ENCODE results near the gene TRIM41.
"Not testable (repeated sequence)": the region's sequence is repeated elsewhere in the genome, so short reads cannot be mapped to it uniquely, and the experiment has no call there.

Gene TRIM41

GRCh38 chr5:181248277-181248676, 25.2 kb downstream of the TRIM41 start:
- no peak for DNase-seq (ENCODE audit: low read depth in 1 of 2, low spot score in 1 of 2)

DNA sequence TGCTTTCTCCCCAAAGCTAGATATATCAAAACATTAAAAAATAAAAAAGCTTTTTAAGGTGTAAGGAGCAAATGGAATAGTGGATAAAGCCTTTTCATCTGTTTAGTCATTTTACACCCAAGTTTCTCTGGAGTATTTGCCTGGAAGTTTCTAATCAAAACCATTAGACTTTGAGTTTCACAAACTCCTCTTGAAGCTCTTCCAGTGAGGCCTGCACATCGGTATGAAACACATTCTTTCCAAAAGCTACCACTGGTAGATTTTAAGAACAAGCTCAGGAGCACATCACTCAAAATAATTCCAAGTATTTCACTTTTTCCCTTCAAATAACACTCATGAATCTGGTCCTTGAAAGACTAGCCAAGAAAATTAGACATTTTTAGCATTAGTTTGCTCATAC, 32.2 kb downstream of the TRIM41 start:
- DNase-seq (ENCODE audit: low read depth in 1 of 2, low spot score in 1 of 2) = no peak

- DNase-seq (ENCODE audit: low read depth in 1 of 2, low spot score in 1 of 2) = no peak
Observed at GRCh38 chr5:181255836-181256578, 32.9 kb downstream of the TRIM41 start.

DNA sequence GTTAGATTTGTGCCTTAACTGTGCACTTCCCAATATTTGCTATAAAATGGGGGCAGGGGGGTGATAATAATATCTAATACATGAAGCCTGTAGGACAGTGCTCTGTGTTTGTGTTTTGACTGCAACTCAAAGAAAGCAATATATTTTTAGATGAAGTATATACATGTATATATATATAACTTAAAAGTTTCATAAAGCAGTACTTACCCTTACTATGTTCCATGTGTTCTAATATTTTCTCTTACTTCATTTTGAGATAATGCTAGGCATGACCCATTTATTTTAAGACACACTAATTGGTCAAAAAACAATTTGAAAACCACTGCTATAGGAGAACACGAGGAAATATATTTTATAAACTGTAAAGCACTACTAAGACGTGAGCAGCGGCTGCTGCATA, 35.5 kb downstream of the TRIM41 start:
- DNase-seq (ENCODE audit: low read depth in 1 of 2, low spot score in 1 of 2) = no peak

DNA sequence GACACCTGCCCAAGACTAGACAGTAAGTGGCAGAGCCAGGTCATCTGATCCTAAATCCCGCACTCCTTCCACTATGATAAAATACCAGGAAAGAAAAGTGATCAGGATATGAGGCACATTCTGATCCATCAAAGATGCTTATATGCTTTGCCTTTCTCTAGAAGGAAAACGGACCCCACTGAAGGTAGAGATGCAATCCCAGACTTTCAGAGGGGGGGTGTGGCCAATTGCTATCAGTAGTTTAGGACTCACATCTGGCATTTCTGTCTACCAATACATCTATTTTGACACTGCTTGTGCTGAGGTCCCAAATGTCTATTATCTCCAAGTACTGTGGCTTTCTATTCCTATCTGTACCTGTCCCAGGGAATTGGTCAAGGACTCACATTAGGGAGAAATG, 36.2 kb downstream of the TRIM41 start:
- DNase-seq (ENCODE audit: low read depth in 1 of 2, low spot score in 1 of 2) = no peak

DNA sequence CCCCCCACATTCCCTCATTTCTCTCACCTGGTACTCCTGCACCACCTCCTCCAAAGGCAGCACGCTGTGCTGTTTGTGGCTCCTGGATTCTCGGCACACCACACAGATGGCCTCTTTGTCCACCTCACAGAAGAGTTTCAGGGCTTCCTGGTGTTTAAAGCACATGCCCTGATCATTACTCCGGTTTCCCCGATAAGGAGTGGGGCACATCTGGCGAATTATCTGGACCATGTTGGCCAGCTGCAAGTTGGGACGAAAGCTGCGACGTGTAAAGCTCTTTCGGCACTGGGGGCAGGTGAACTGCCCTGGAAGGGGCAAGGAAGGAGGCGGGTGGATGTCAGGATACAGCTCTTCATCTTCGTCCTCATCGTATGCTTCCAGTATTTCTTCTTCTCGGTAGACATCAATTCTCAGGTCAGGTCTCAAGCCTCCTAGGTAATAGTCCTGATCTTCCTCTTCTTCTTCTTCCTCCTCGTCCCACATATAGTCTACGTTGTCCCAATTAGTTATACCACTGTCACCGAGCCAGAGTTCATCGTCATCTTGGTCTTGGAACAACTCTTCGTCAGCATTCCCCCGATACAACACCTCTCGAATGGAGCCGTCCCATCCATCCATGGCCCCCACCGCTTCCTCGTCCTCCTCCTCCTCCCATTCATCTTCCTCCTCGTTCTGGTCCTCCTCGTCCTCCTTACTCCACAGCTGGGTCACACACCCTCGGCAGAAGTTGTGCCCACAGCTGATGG, 37.1 kb downstream of the TRIM41 start:
- no peak for DNase-seq (ENCODE audit: low read depth in 1 of 2, low spot score in 1 of 2)

DNA sequence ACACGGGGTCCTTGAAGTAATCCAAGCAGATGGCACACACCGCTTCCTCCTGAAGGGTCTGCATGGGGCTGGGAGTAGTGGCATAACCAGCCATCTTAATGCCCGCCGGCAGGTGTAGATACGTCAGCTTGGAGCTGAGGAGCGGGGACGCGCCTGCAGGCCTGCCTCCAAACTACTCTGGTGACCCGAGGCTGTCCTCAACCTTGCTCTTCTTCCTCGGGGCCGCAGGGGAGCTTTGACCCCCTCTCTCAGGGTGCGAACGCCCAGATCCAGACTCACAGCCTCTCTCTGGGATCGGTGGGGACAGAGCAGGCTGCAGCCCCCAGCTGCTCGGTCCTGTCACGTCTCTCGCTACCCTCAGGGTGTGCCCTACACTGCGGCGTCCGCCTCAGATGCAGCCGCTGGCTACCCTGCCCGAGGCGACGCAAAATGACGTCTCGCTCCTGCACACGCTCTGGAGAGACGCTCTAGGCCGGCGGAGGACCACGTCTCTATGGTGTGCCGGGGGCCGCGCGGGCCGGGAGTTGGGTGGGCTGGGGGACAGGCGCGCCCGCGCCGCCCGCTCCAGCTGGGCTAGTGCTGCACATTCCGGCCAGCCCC, 37.7 kb downstream of the TRIM41 start, which contains the start of gene TRIM52:
TRIM52 (minus strand) TSS at position 424 of the 600 bp plus-strand sequence; CDS start at position 94, 330 bp downstream.
- peak; percentile 77 to 83 for DNase-seq (ENCODE audit: low read depth in 1 of 2, low spot score in 1 of 2)

- DNase-seq (ENCODE audit: low read depth in 1 of 2, low spot score in 1 of 2) = peak; percentile 60 to 63
Observed at GRCh38 chr5:181261320-181262049, 38.4 kb downstream of the TRIM41 start.

DNA sequence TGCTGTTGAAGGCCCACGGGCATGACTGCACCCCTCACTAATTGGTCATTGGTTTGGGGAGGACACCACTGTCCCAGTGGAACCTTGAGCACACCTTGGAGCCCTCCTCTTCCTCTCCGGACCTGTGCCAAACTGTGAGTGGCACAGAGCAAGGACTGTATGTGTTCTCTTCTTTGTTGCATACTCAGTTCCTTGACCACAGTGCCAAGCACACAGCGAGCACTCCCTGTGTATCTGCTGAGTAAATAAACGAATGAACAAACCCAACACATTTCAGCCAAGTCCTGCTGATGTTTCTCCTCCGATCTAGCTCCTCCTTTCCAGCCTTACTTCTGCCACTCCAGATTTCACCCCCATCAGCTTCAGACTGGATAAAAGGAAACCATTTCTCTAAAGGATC, 40.6 kb downstream of the TRIM41 start:
- no peak for DNase-seq (ENCODE audit: low read depth in 1 of 2, low spot score in 1 of 2)

DNA sequence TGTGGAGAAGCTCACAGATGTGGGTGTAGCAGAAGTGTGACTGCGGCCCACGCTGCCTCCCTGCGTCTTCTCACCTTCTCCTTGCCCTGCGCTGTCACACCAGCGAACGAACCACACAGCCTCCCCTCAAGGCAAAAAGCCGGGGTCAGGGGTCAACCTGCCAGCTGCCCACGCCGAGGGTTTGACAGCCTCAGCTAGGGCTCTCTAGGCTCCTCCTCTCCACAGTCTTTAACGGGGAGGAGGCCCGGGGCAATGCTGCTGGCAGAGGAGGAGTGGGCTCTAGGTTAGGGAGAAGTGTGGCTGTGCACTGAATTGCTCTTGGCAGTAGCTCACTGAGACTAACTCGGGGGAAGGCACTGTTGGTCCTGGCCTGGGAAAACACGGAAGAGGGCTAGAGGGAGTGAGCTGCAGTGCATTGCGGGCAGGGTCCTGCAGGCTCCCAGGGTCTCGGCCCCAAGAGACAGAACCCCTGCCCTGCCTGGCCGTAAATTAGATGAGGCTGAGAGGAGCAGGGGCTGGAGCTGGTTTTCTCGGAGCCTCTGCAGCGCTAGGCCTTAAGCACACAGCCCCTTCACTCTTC, 42.1 kb downstream of the TRIM41 start:
- no peak for DNase-seq (ENCODE audit: low read depth in 1 of 2, low spot score in 1 of 2)

- DNase-seq (ENCODE audit: low read depth in 1 of 2, low spot score in 1 of 2) = not testable (repeated sequence)
Observed at GRCh38 chr5:181267291-181267904, 44.3 kb downstream of the TRIM41 start.

- not testable (repeated sequence) for DNase-seq (ENCODE audit: low read depth in 1 of 2, low spot score in 1 of 2)
Observed at GRCh38 chr5:181267907-181268306, 44.8 kb downstream of the TRIM41 start.

- no peak for DNase-seq (ENCODE audit: low read depth in 1 of 2, low spot score in 1 of 2)
Observed at GRCh38 chr5:181271081-181271480, 48.0 kb downstream of the TRIM41 start.

- DNase-seq (ENCODE audit: low read depth in 1 of 2, low spot score in 1 of 2) = not testable (repeated sequence)
Observed at GRCh38 chr5:181273433-181273744, 50.3 kb downstream of the TRIM41 start.

- no peak for DNase-seq (ENCODE audit: low read depth in 1 of 2, low spot score in 1 of 2)
Observed at GRCh38 chr5:181280251-181280762, 57.2 kb downstream of the TRIM41 start.

GRCh38 chr5:181281077-181281983, 58.2 kb downstream of the TRIM41 start:
- no peak for DNase-seq (ENCODE audit: low read depth in 1 of 2, low spot score in 1 of 2)

GRCh38 chr5:181281984-181282316, 58.9 kb downstream of the TRIM41 start:
- no peak for DNase-seq (ENCODE audit: low read depth in 1 of 2, low spot score in 1 of 2)

DNA sequence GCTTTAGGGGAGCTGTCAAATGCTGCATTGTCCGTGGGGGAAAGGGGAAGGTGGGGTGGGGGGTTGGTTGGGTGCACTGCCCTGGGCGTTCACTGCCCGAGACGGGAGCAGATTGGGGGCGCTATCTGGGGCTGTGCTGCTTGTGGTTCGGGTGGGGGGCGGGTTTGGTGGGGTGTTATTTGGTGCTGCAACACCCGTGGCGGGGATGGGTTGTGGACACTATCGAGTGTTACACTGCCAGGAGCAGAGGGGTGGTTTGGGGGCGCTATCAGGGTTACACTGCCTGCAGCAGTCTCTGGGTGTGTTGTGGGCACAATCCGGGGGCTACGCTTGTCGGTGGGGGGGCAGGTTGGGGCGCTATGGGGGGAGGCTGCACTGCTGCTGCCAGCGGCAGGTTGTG, 59.3 kb downstream of the TRIM41 start:
- DNase-seq (ENCODE audit: low read depth in 1 of 2, low spot score in 1 of 2) = not testable (repeated sequence)

- DNase-seq (ENCODE audit: low read depth in 1 of 2, low spot score in 1 of 2) = no peak
Observed at GRCh38 chr5:181282874-181283273, 59.8 kb downstream of the TRIM41 start.

DNA sequence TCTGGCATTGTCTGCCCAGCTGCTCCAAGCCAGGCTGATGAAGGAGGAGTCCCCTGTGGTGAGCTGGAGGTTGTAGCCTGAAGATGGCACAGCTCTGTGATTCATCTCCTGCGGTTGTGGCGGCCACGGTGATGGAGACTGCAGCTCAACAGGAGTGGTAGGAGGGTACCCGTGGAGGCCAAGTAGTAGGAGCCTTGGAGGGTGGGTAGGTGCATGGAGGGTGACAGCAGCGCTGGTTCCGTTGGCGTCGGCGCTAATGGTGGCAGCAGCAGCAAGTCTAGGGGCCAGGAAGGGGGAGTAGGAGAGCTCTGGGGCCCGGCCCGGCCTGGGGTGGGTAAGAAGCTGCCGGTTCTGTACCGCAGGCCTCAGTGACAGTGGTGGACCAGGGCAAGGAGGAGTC, 60.3 kb downstream of the TRIM41 start:
- DNase-seq (ENCODE audit: low read depth in 1 of 2, low spot score in 1 of 2) = no peak
